ENCODE data around the gene DNAH14. TPM values are rescaled to one million over a fixed set of nuclear protein-coding genes. Genes with fewer than 3 reads are reported as not detected.
A peak's percentile ranks its signal among the peaks of the same experiment; 100 is the strongest.

DNAH14 gene
- total and polyA plus RNA-seq, 9 of the 15 experiments (the other 6 are each of a cell fraction or from before 2014, with no cell fraction given): 58.4 to 142 (median 98.4) TPM

DNA sequence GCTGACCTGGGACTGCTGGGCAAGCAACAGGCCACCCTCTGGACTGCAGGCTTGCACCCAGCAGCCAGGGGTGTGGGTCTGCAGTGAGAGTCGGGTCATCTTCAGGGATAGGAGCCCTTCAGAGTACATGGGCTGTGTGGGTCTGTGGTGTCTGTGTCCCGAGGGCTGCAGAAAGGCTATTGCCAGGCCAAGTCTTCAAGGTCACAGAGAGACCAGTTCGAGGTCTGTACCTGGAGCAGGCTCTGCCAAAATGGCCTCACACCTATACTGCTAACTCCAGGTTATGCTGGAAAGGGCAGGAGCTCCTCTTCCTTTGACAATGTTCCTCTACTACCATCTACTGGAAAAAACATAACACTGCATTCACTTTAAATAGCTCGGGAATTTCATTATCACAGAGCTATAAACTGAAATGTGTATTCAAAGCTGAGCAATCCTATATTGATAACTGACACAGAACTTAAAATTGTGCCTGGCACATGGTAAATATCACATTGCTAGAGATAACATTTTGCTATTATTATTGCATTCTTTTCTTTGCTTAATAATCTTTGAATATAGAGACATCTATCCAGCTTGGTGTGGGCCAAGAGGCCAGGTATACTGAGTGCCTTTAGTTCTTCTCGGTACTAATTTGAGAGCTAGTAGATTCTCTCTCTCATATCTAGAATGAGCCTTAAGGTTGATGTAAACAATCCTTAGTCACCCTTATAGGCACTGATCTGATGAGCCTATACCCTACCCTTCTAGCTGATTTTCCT, 6.9 kb upstream of the DNAH14 start:
- no peaks in the 10 kb centered on the region for H3K36me3 ChIP-seq (ENCODE audit: control insufficient read depth, insufficient read depth, low read length)
- intact Hi-C loops (cut with micrococcal nuclease) (loop anchor here (1.0 to 10.0 kb wide), 4 partner anchors 278 to 1218 kb away; partner anchors contain the start of gene NVL), in situ Hi-C loops (cut with MboI) (no loop called here)
- ATAC-seq (peak; percentile 92), FAIRE-seq (peak; percentile 35), DNase-seq (ENCODE audit: extremely low read depth in 1 of 4, low spot score in 3 of 4) (peak; percentile 51 to 64 (median 56))
- no peaks in the 10 kb centered on the region for H3K79me2 ChIP-seq (ENCODE audit: control insufficient read depth, insufficient read depth, low read length)
- WGBS (ENCODE audit: insufficient coverage, low coverage, missing lambda C conversion rate): 2% methylated on average over 5 of the region's 5 CpGs
- H3K27ac ChIP-seq (ENCODE audit: extremely low read depth, low read depth, low read length): no peak overlapping the region
- H3K9me3 ChIP-seq (replicated peaks; ENCODE audit: control insufficient read depth, insufficient read depth, low read depth, low read length): no peaks in the 10 kb centered on the region
- ChIA-PET POLR2A (interaction anchor here (0.6 to 0.9 kb wide), 3 partner anchors 56 to 398 kb away, joined by 3 read pairs; no protein-coding TSS in a partner anchor), CTCF (ENCODE audit: low intra/inter-chr PET ratio) (interaction anchor here (0.6 to 2.1 kb wide), 4 partner anchors 278 to 1225 kb away, joined by 3 to 10 read pairs (median 4); no protein-coding TSS in a partner anchor)
- no peaks in the 10 kb centered on the region for H3K9me1 ChIP-seq (ENCODE audit: control insufficient read depth, insufficient read depth, low read length)
- peaks cover 10 to 16% of the 10 kb centered on the region in 2 experiments for H3K27me3 ChIP-seq (ENCODE audit: control insufficient read depth in 2 of 2, insufficient read depth in 2 of 2, low read length in 2 of 2)
- no peak overlapping the region for H3K9ac ChIP-seq (ENCODE audit: insufficient read depth in 1 of 2, low read depth in 2 of 2, low read length in 2 of 2)
- H3K4me3 ChIP-seq: no peak overlapping the region
- H3K4me1 ChIP-seq (replicated peaks in 1 of 2; ENCODE audit: control insufficient read depth in 2 of 2, insufficient read depth in 2 of 2, low read length in 2 of 2): no peaks in the 10 kb centered on the region
- H2AFZ ChIP-seq (ENCODE audit: low read depth, low read length): no peak overlapping the region
- no TSS peak for BruUV-seq (replicated peaks)
- no peak overlapping the region for H3K4me2 ChIP-seq (ENCODE audit: insufficient read depth, low read length)
- H4K20me1 ChIP-seq (replicated peaks; ENCODE audit: control insufficient read depth, insufficient read depth, low read length): no peaks in the 10 kb centered on the region
- TF ChIP-seq ZNF143 (CRISPR knock-in tag; IDR thresholded peaks at IDR 0.05): no peak
- TF ChIP-seq CTCF (IDR thresholded peaks at IDR 0.05 in 2 of 3, conservative IDR thresholded peaks at IDR 0.05 in 1 of 3; ENCODE audit: insufficient read depth in 2 of 3, low read depth in 1 of 3, low read length in 3 of 3): peak; percentile 63 to 90 (median 76)
- no peak for TF ChIP-seq BRCA1 (IDR thresholded peaks at IDR 0.05)
- TF ChIP-seq BRCA1 (CRISPR knock-in tag; IDR thresholded peaks at IDR 0.05): no peak
- no peak for TF ChIP-seq FIP1L1 (IDR thresholded peaks at IDR 0.05; ENCODE audit: low read depth, low read length, poor library complexity, severe bottlenecking)
- no peak for TF ChIP-seq SIX5 (IDR thresholded peaks at IDR 0.05; ENCODE audit: borderline replicate concordance in 1 of 2, insufficient read depth in 1 of 2, low read depth in 1 of 2, low read length in 2 of 2)
- TF ChIP-seq ZNF318 (IDR thresholded peaks at IDR 0.05; ENCODE audit: borderline replicate concordance in 1 of 2, low read depth in 1 of 2): no peak
- TF ChIP-seq KLF16 (IDR thresholded peaks at IDR 0.05): 0 out of 2 replicates have a peak, but pooled peaks have one; percentile 18
- no peak for TF ChIP-seq ZNF699 (CRISPR knock-in tag; IDR thresholded peaks at IDR 0.05; ENCODE audit: insufficient replicate concordance)
- peak; percentile 52 for TF ChIP-seq SMC3 (conservative IDR thresholded peaks at IDR 0.05; ENCODE audit: insufficient read depth, low read depth, low read length)

Measured in K562 (cell line).